A549 treated with DMSO at 1 μM for 4 hours (cell line): ENCODE results near the gene SLC6A3. TPM values are rescaled to one million over a fixed set of nuclear protein-coding genes. Genes with fewer than 3 reads are reported as not detected.

ENCODE experiments used
- total RNA-seq: library from RNA; stranded (reverse); fragments of 200-300 nt; extraction: Qiagen RNA extraction; gene quantifications from 5 replicates; pipeline ENCODE4 v1.2.3, GENCODE V29; 2022; ENCODE audit warnings: low read depth

Gene SLC6A3
- total RNA-seq: 0.09 to 0.25 TPM (median 0.10 TPM) in 5 replicates

GRCh38 chr5:1445313-1445688 lies at the start of gene SLC6A3:
Gene SLC6A3, minus strand, starts transcription at chr5:1445440. Its CDS starts 2,243 bp downstream, at chr5:1443197.

GRCh38 chr5:1344975-1345838 lies 100.0 kb downstream of the SLC6A3 start, which contains the start of gene CLPTM1L:
Gene CLPTM1L, minus strand, starts transcription at chr5:1345099. Its CDS starts 258 bp downstream, at chr5:1344841.

Other genes with a start within 250 kb of the SLC6A3 start
- gene SLC6A19, start 243.8 kb downstream of the SLC6A3 start, total RNA-seq: not detected in 5 replicates
- gene SLC6A18, start 220.1 kb downstream of the SLC6A3 start, total RNA-seq: not detected in 5 replicates
- gene TERT, start 150.4 kb downstream of the SLC6A3 start, total RNA-seq: 1.8 to 4.0 TPM (median 3.3 TPM) in 5 replicates
- gene CLPTM1L, start 100.3 kb downstream of the SLC6A3 start, total RNA-seq: 155 to 185 TPM (median 164 TPM) in 5 replicates
- 136 to 167 TPM (median 167 TPM) in 5 replicates for gene LPCAT1, start 78.5 kb upstream of the SLC6A3 start, total RNA-seq